ENCODE data around the gene ATP2B2. TPM values are rescaled to one million over a fixed set of nuclear protein-coding genes. Genes with fewer than 3 reads are reported as not detected.

ATP2B2 gene
- total RNA-seq, 2 donors from 2014 or later, result 0.06 TPM; not detected in 1

Small RNA genes lying within 50 kb of the gene (microRNA-seq; reads per million reads assigned to microRNA genes)
- gene MIR378B, result 0 to 0.53 reads per million in 2 donors
- gene MIR885, result 0 to 1.4 reads per million in 2 donors

Other genes starting within 250 kb of the ATP2B2 start
- gene GHRL, start 212.6 kb downstream of the ATP2B2 start, total RNA-seq, result 1 to 10 TPM in 1 of 2 donors, under 1 TPM in 1; 0.75 to 1.1 TPM
- 100 to 1,000 TPM; 107 to 134 TPM for gene SEC13, start 184.5 kb downstream of the ATP2B2 start, total RNA-seq

Data from left colon (tissue), 2 donors.